Prostate gland (tissue), 2 donors: ENCODE data around the gene SYNE1.

ENCODE experiments used
- CTCF ChIP-seq, 4 experiments: fragments of 200-600 bp in 2 of 4; fragments of 450-650 bp in 2 of 4; sonication (generic) in 2 of 4; IDR thresholded peaks; 1 replicate in 3 of 4; 2 replicates in 1 of 4; pipeline ENCODE4 v1.5.1; 2016 to 2019; ENCODE audit warnings: antibody characterized with exemption in 4 of 4, mild to moderate bottlenecking in 2 of 4, moderate library complexity in 2 of 4
- POLR2A ChIP-seq: fragments of 450-650 bp; IDR thresholded peaks from one replicate; pipeline ENCODE4 v1.6.1; 2016; ENCODE audit warnings: antibody characterized with exemption, mild to moderate bottlenecking
- POLR2AphosphoS5 ChIP-seq: sonication (generic); formaldehyde crosslinking; IDR thresholded peaks from one replicate; pipeline ENCODE4 v1.6.1; 2017; ENCODE audit warnings: antibody characterized with exemption

GRCh38 chr6:152316024-152316423 lies 321.1 kb downstream of the SYNE1 start:
- no peak for TF ChIP-seq CTCF (IDR thresholded peaks at IDR 0.05)
- TF ChIP-seq POLR2A, result no peak
- no peak for TF ChIP-seq POLR2AphosphoS5
